SK-N-SH treated with all-trans-retinoic acid at 6 μM for 48 hours (cell line): ENCODE data around the gene PAQR5.

Experiments used
- ATAC-seq: fragments of 200-7000 bp; cut with Tn5 transposase; 3 replicates; pipeline ENCODE4 v1.9.1; 2020; ENCODE audit warnings: mild to moderate bottlenecking, moderate library complexity
- ARNTL ChIP-seq: fragments of 450-650 bp; formaldehyde crosslinking; IDR thresholded peaks from 2 replicates; pipeline ENCODE4 v1.5.0; 2020; ENCODE audit warnings: low read depth, mild to moderate bottlenecking, moderate library complexity, borderline replicate concordance
- BACH2 ChIP-seq: fragments of 250-450 bp; sonication (Bioruptor Pico); IDR thresholded peaks from 2 replicates; pipeline ENCODE4 v1.9.0; 2021; ENCODE audit warnings: mild to moderate bottlenecking, borderline replicate concordance
- CSDC2 ChIP-seq: fragments of 250-450 bp; sonication (Bioruptor Pico); IDR thresholded peaks from 2 replicates; pipeline ENCODE4 v1.5.0; 2020; ENCODE audit warnings: mild to moderate bottlenecking, moderate library complexity
- ESRRG ChIP-seq: fragments of 250-450 bp; sonication (Bioruptor Pico); IDR thresholded peaks from 2 replicates; pipeline ENCODE4 v1.6.1; 2021; ENCODE audit warnings: mild to moderate bottlenecking
- GLIS3 ChIP-seq: fragments of 250-450 bp; sonication (Bioruptor Pico); IDR thresholded peaks from 2 replicates; pipeline ENCODE4 v1.5.0; 2020; ENCODE audit warnings: mild to moderate bottlenecking, moderate library complexity
- ISL1 ChIP-seq: fragments of 250-450 bp; sonication (Bioruptor Pico); IDR thresholded peaks from 2 replicates; pipeline ENCODE4 v2.1.2; 2022; ENCODE audit warnings: mild to moderate bottlenecking, moderate library complexity
- OSR1 ChIP-seq: fragments of 250-450 bp; sonication (Bioruptor Pico); IDR thresholded peaks from 2 replicates; pipeline ENCODE4 v1.8.0; 2022; ENCODE audit warnings: moderate library complexity, mild to moderate bottlenecking, inconsistent platforms
- PPARA ChIP-seq: fragments of 250-450 bp; sonication (Bioruptor Pico); IDR thresholded peaks from 2 replicates; pipeline ENCODE4 v1.5.0; 2020; ENCODE audit warnings: mild to moderate bottlenecking, borderline replicate concordance
- RARB ChIP-seq: fragments of 250-450 bp; sonication (Bioruptor Pico); IDR thresholded peaks from 2 replicates; pipeline ENCODE4 v1.8.0; 2021; ENCODE audit warnings: mild to moderate bottlenecking, moderate library complexity
- SNAI2 ChIP-seq: fragments of 250-450 bp; sonication (Bioruptor Pico); IDR thresholded peaks from 2 replicates; pipeline ENCODE4 v1.5.0; 2020; ENCODE audit warnings: mild to moderate bottlenecking, moderate library complexity
- TCF4 ChIP-seq: fragments of 250-450 bp; sonication (Bioruptor Pico); IDR thresholded peaks from 2 replicates; pipeline ENCODE4 v1.8.0; 2021; ENCODE audit warnings: mild to moderate bottlenecking, moderate library complexity, borderline replicate concordance
- TOX ChIP-seq: fragments of 250-450 bp; sonication (Bioruptor Pico); IDR thresholded peaks from 2 replicates; pipeline ENCODE4 v1.8.0; 2021; ENCODE audit warnings: mild to moderate bottlenecking, moderate library complexity, borderline replicate concordance
- ZC3H10 ChIP-seq: fragments of 250-450 bp; sonication (Bioruptor Pico); IDR thresholded peaks from 2 replicates; pipeline ENCODE4 v1.5.1; 2021; ENCODE audit warnings: mild to moderate bottlenecking, moderate library complexity
- ZFP3 ChIP-seq: fragments of 250-450 bp; sonication (Bioruptor Pico); IDR thresholded peaks from 2 replicates; pipeline ENCODE4 v1.5.0; 2020; ENCODE audit warnings: mild to moderate bottlenecking, moderate library complexity
- ZFP30 ChIP-seq: fragments of 450-650 bp; formaldehyde crosslinking; IDR thresholded peaks from 2 replicates; pipeline ENCODE4 v1.5.0; 2022; ENCODE audit warnings: mild to moderate bottlenecking, moderate library complexity
- ZNF565 ChIP-seq: fragments of 450-650 bp; formaldehyde crosslinking; conservative IDR thresholded peaks from 2 replicates; pipeline ENCODE4 v1.5.0; 2020; ENCODE audit warnings: low read depth, mild to moderate bottlenecking, moderate library complexity
- ZNF70 ChIP-seq: fragments of 450-650 bp; formaldehyde crosslinking; IDR thresholded peaks from 2 replicates; pipeline ENCODE4 v1.5.0; 2020; ENCODE audit warnings: mild to moderate bottlenecking, moderate library complexity
- ZNF8 ChIP-seq: fragments of 450-650 bp; formaldehyde crosslinking; IDR thresholded peaks from 2 replicates; pipeline ENCODE4 v1.5.0; 2020; ENCODE audit warnings: mild to moderate bottlenecking, moderate library complexity
- TF ChIP-seq, protein P1 (sequence below): fragments of 250-450 bp; sonication (Bioruptor Pico); IDR thresholded peaks from 2 replicates; pipeline ENCODE4 v1.5.1; 2020; ENCODE audit warnings: low read depth, mild to moderate bottlenecking, moderate library complexity
- TF ChIP-seq, protein P2 (sequence below): fragments of 250-450 bp; sonication (Bioruptor Pico); IDR thresholded peaks from 2 replicates; pipeline ENCODE4 v1.5.0; 2020; ENCODE audit warnings: mild to moderate bottlenecking, moderate library complexity
- TF ChIP-seq, protein P3 (sequence below): fragments of 250-450 bp; sonication (Bioruptor Pico); IDR thresholded peaks from 2 replicates; pipeline ENCODE4 v1.5.1; 2021; ENCODE audit warnings: mild to moderate bottlenecking, moderate library complexity
- TF ChIP-seq, protein P4 (sequence below): fragments of 250-450 bp; sonication (Bioruptor Pico); IDR thresholded peaks from 2 replicates; pipeline ENCODE4 v1.8.0; 2020; ENCODE audit warnings: mild to moderate bottlenecking, moderate library complexity, borderline replicate concordance
- TF ChIP-seq, protein P5 (sequence below): fragments of 250-450 bp; sonication (Bioruptor Pico); IDR thresholded peaks from 2 replicates; pipeline ENCODE4 v1.8.0; 2021; ENCODE audit warnings: low read depth, mild to moderate bottlenecking, moderate library complexity, borderline replicate concordance

PAQR5 gene

DNA sequence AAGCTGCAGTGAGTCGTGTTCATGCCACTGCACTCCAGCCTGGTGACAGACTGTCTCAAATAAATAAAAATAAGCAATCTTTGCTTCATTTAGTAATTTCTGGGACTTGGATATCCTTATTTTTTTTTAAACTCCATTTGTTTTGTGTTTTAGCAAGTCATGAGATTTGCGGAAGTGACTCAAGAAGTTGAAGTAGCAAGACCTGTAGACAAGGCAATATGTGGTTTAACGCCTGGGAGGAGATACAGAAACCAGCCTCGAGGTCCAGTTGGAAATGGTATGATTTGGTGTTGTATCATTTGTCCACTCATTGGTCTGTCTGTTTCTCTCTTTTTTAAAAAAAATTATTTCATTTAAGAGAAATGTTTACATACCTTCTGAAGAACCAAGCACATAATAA is 137.3 kb downstream of the PAQR5 start:
- ATAC-seq = no peak
- TF ChIP-seq ZFP30 (CRISPR knock-in tag) (no peak), ZC3H10 (CRISPR knock-in tag) (no peak), RARB (no peak), PPARA (no peak)

DNA sequence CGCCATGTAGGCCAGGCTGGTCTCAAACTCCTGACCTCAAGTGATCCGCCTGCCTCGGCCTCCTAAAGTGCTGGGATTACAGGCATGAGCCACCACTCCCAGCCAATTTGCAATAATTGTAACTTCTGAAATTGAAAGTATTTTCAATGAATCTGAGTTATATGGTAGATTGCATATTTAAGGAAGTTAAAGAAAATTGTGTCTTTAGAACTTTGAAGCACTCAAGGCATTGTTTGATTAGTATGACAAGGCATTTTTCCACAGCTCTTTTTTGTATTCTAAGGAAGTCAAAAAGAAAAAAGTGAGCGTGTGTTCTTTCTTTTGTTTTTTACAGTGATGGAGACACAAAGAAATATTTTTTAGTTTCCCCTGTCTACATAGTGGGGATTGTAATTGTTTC is 138.2 kb downstream of the PAQR5 start:
- no peak for ATAC-seq
- no peak for TF ChIP-seq CSDC2
- TF ChIP-seq ESRRG = no peak
- no peak for TF ChIP-seq TCF4 (CRISPR knock-in tag)
- no peak for TF ChIP-seq ARNTL (CRISPR knock-in tag)
- no peak for TF ChIP-seq ZFP30 (CRISPR knock-in tag)
- TF ChIP-seq ISL1 = no peak
- no peak for TF ChIP-seq TOX (CRISPR knock-in tag)
- no peak for TF ChIP-seq ZFP3 (CRISPR knock-in tag)
- TF ChIP-seq GLIS3 (CRISPR knock-in tag) = no peak
- TF ChIP-seq, protein P1, sequence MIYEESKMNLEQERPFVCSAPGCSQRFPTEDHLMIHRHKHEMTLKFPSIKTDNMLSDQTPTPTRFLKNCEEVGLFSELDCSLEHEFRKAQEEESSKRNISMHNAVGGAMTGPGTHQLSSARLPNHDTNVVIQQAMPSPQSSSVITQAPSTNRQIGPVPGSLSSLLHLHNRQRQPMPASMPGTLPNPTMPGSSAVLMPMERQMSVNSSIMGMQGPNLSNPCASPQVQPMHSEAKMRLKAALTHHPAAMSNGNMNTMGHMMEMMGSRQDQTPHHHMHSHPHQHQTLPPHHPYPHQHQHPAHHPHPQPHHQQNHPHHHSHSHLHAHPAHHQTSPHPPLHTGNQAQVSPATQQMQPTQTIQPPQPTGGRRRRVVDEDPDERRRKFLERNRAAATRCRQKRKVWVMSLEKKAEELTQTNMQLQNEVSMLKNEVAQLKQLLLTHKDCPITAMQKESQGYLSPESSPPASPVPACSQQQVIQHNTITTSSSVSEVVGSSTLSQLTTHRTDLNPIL (CRISPR knock-in tag) = no peak
- TF ChIP-seq ZNF8 (CRISPR knock-in tag) = no peak
- TF ChIP-seq ZC3H10 (CRISPR knock-in tag) = no peak
- TF ChIP-seq, all 23 proteins: peak for 0

DNA sequence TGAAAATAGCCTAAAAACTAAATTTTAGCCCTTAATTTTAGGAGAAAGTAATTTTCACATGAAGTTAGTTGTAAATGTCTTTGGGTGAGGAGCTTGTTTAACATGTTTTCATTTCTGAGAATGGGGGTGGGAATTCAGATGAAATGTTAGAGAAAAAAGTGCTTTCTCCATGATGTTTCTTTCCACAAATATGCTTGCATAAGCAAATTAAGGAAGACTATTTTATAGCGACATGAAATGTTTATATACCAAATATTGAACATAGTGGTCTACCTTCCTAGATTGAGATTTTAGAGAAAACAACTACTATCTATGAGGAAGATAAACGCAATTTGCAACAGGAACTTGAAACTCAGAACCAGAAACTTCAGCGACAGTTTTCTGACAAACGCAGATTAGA is 140.9 kb downstream of the PAQR5 start:
- TF ChIP-seq ZNF70 (CRISPR knock-in tag) = no peak
- TF ChIP-seq ZFP30 (CRISPR knock-in tag) = no peak
- ATAC-seq = no peak

DNA sequence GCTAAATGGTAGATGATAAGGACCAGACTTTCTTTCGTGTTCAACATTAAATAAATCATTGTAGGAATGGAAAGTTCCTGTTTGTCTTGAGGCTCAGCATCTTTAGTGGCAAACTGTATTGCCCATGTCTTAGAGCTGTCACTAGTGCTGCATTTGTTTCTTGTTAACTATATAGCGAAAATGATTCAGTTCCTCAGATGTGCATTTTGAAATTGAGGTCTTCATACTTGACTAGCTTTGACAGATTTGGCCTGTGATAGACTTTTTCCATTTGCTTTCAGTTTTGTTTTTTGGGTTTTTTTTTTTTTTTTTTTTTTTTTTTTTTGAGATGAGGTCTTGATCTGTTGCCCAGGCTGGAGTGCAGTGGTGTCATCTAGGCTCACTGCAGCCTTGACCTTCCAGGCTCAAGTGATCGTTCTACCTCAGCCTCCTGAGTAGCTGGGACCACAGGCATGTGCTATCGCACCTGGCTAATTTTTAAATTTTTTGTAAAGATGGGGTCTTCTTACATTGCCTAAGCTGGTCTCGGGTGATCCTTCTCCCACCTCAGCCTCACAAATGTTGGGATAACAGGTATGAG is 144.4 kb downstream of the PAQR5 start:
- TF ChIP-seq OSR1 = no peak
- TF ChIP-seq SNAI2 = no peak
- TF ChIP-seq, protein P2, sequence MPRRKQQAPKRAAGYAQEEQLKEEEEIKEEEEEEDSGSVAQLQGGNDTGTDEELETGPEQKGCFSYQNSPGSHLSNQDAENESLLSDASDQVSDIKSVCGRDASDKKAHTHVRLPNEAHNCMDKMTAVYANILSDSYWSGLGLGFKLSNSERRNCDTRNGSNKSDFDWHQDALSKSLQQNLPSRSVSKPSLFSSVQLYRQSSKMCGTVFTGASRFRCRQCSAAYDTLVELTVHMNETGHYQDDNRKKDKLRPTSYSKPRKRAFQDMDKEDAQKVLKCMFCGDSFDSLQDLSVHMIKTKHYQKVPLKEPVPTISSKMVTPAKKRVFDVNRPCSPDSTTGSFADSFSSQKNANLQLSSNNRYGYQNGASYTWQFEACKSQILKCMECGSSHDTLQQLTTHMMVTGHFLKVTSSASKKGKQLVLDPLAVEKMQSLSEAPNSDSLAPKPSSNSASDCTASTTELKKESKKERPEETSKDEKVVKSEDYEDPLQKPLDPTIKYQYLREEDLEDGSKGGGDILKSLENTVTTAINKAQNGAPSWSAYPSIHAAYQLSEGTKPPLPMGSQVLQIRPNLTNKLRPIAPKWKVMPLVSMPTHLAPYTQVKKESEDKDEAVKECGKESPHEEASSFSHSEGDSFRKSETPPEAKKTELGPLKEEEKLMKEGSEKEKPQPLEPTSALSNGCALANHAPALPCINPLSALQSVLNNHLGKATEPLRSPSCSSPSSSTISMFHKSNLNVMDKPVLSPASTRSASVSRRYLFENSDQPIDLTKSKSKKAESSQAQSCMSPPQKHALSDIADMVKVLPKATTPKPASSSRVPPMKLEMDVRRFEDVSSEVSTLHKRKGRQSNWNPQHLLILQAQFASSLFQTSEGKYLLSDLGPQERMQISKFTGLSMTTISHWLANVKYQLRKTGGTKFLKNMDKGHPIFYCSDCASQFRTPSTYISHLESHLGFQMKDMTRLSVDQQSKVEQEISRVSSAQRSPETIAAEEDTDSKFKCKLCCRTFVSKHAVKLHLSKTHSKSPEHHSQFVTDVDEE = no peak
- no peak for TF ChIP-seq ZFP30 (CRISPR knock-in tag)
- no peak for TF ChIP-seq ZNF565 (CRISPR knock-in tag)
- no peak for TF ChIP-seq BACH2
- TF ChIP-seq, protein P3, sequence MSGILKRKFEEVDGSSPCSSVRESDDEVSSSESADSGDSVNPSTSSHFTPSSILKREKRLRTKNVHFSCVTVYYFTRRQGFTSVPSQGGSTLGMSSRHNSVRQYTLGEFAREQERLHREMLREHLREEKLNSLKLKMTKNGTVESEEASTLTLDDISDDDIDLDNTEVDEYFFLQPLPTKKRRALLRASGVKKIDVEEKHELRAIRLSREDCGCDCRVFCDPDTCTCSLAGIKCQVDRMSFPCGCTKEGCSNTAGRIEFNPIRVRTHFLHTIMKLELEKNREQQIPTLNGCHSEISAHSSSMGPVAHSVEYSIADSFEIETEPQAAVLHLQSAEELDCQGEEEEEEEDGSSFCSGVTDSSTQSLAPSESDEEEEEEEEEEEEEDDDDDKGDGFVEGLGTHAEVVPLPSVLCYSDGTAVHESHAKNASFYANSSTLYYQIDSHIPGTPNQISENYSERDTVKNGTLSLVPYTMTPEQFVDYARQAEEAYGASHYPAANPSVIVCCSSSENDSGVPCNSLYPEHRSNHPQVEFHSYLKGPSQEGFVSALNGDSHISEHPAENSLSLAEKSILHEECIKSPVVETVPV (CRISPR knock-in tag) = no peak
- TF ChIP-seq RARB = no peak
- no peak for TF ChIP-seq ZNF8 (CRISPR knock-in tag)
- no peak for TF ChIP-seq PPARA
- TF ChIP-seq, protein P1 (CRISPR knock-in tag) = no peak
- TF ChIP-seq ZNF70 (CRISPR knock-in tag) = no peak
- no peak for TF ChIP-seq ZFP3 (CRISPR knock-in tag)
- no peak for TF ChIP-seq ESRRG
- no peak for TF ChIP-seq GLIS3 (CRISPR knock-in tag)
- TF ChIP-seq TCF4 (CRISPR knock-in tag) = no peak
- TF ChIP-seq, protein P4, sequence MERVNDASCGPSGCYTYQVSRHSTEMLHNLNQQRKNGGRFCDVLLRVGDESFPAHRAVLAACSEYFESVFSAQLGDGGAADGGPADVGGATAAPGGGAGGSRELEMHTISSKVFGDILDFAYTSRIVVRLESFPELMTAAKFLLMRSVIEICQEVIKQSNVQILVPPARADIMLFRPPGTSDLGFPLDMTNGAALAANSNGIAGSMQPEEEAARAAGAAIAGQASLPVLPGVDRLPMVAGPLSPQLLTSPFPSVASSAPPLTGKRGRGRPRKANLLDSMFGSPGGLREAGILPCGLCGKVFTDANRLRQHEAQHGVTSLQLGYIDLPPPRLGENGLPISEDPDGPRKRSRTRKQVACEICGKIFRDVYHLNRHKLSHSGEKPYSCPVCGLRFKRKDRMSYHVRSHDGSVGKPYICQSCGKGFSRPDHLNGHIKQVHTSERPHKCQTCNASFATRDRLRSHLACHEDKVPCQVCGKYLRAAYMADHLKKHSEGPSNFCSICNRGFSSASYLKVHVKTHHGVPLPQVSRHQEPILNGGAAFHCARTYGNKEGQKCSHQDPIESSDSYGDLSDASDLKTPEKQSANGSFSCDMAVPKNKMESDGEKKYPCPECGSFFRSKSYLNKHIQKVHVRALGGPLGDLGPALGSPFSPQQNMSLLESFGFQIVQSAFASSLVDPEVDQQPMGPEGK (CRISPR knock-in tag) = no peak
- no peak for TF ChIP-seq CSDC2
- TF ChIP-seq, protein P5, sequence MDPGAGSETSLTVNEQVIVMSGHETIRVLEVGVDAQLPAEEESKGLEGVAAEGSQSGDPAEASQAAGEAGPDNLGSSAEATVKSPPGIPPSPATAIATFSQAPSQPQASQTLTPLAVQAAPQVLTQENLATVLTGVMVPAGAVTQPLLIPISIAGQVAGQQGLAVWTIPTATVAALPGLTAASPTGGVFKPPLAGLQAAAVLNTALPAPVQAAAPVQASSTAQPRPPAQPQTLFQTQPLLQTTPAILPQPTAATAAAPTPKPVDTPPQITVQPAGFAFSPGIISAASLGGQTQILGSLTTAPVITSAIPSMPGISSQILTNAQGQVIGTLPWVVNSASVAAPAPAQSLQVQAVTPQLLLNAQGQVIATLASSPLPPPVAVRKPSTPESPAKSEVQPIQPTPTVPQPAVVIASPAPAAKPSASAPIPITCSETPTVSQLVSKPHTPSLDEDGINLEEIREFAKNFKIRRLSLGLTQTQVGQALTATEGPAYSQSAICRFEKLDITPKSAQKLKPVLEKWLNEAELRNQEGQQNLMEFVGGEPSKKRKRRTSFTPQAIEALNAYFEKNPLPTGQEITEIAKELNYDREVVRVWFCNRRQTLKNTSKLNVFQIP (CRISPR knock-in tag) = no peak
- TF ChIP-seq ARNTL (CRISPR knock-in tag) = no peak
- TF ChIP-seq, all 23 proteins: peak for 0
- peak; percentile 53 for ATAC-seq
